RWPE2 (cell line): ENCODE measurements around the gene ATOH7.
"Not testable (repeated sequence)": the region's sequence is repeated elsewhere in the genome, so short reads cannot be mapped to it uniquely, and the experiment has no call there.

ENCODE experiments used
- ATAC-seq: fragments of 200-7000 bp; cut with Tn5 transposase; 3 replicates; pipeline ENCODE4 v1.9.1; 2021; ENCODE audit warnings: low read depth
- DNase-seq: peaks from one replicate; pipeline ENCODE4 v3.0.0-alpha.2; 2020; ENCODE audit warnings: low spot score
- H3K27ac ChIP-seq: fragments of 450-650 bp; 2 replicates; pipeline ENCODE4 v1.5.1; 2017; ENCODE audit warnings: mild to moderate bottlenecking; ENCODE audit not compliant: poor library complexity, severe bottlenecking
- H3K27me3 ChIP-seq: fragments of 250-450 bp; sonication (Bioruptor Pico); 2 replicates; pipeline ENCODE4 v1.5.1; 2021; ENCODE audit warnings: mild to moderate bottlenecking, moderate library complexity; ENCODE audit not compliant: insufficient read depth, poor library complexity, severe bottlenecking
- H3K36me3 ChIP-seq: fragments of 250-450 bp; sonication (Bioruptor Pico); 2 replicates; pipeline ENCODE4 v1.5.1; 2020; ENCODE audit warnings: low read depth, mild to moderate bottlenecking, moderate library complexity
- H3K4me1 ChIP-seq: fragments of 250-450 bp; sonication (Bioruptor Pico); 2 replicates; pipeline ENCODE4 v1.5.1; 2021; ENCODE audit warnings: mild to moderate bottlenecking, moderate library complexity; ENCODE audit not compliant: insufficient read depth, poor library complexity, severe bottlenecking
- H3K4me3 ChIP-seq: fragments of 250-450 bp; sonication (Bioruptor Pico); 2 replicates; pipeline ENCODE4 v1.5.1; 2021; ENCODE audit warnings: mild to moderate bottlenecking, moderate library complexity; ENCODE audit not compliant: severe bottlenecking
- H3K9me3 ChIP-seq: fragments of 250-450 bp; sonication (Bioruptor Pico); 2 replicates; pipeline ENCODE4 v1.5.1; 2021; ENCODE audit warnings: mild to moderate bottlenecking, moderate library complexity; ENCODE audit not compliant: severe bottlenecking
- CTCF ChIP-seq: fragments of 450-650 bp; IDR thresholded peaks from one replicate; pipeline ENCODE4 v1.5.1; 2017; ENCODE audit warnings: mild to moderate bottlenecking, moderate library complexity; ENCODE audit not compliant: poor library complexity, severe bottlenecking

Gene ATOH7

GRCh38 chr10:68249297-68249696 is 17.4 kb upstream of the ATOH7 start:
- ATAC-seq: no peak
- Histone ChIP-seq H3K36me3 (no peaks in the 10 kb centered on the region), H3K4me3 (no peak overlapping the region), H3K9me3 (no peaks in the 10 kb centered on the region), H3K27me3 (no peaks in the 10 kb centered on the region), H3K4me1 (no peaks in the 10 kb centered on the region), H3K27ac (no peak overlapping the region)
- TF ChIP-seq CTCF: no peak
- no peak for DNase-seq

GRCh38 chr10:68247931-68248330 is 16.0 kb upstream of the ATOH7 start:
- Histone ChIP-seq H3K4me3 (no peak overlapping the region), H3K9me3 (no peaks in the 10 kb centered on the region), H3K4me1 (no peaks in the 10 kb centered on the region), H3K27ac (no peak overlapping the region), H3K36me3 (no peaks in the 10 kb centered on the region), H3K27me3 (no peaks in the 10 kb centered on the region)
- ATAC-seq: no peak
- no peak for DNase-seq
- TF ChIP-seq CTCF: no peak

- not testable (repeated sequence) for H3K4me3 ChIP-seq, DNase-seq, H3K27me3 ChIP-seq, H3K9me3 ChIP-seq, ATAC-seq, H3K36me3 ChIP-seq, H3K27ac ChIP-seq, H3K4me1 ChIP-seq
These were observed 14.5 kb upstream of the ATOH7 start for GRCh38 chr10:68246397-68246796.

GRCh38 chr10:68242051-68242450 is 10.1 kb upstream of the ATOH7 start:
- Histone ChIP-seq H3K36me3 (no peaks in the 10 kb centered on the region), H3K9me3 (no peaks in the 10 kb centered on the region), H3K27me3 (no peaks in the 10 kb centered on the region), H3K27ac (no peak overlapping the region), H3K4me3 (no peak overlapping the region), H3K4me1 (no peaks in the 10 kb centered on the region)
- DNase-seq: no peak
- no peak for TF ChIP-seq CTCF
- ATAC-seq: no peak

GRCh38 chr10:68239596-68240150 is 7.8 kb upstream of the ATOH7 start:
- H3K4me1 ChIP-seq: no peaks in the 10 kb centered on the region
- H3K27me3 ChIP-seq: no peaks in the 10 kb centered on the region
- H3K9me3 ChIP-seq: no peaks in the 10 kb centered on the region
- ATAC-seq (no peak), DNase-seq (no peak)
- H3K27ac ChIP-seq: no peak overlapping the region
- no peak overlapping the region for H3K4me3 ChIP-seq
- no peak for TF ChIP-seq CTCF
- H3K36me3 ChIP-seq: no peaks in the 10 kb centered on the region
